ENCODE measurements around the gene PMFBP1.

GRCh38 chr16:72198771-72199201, 26.8 kb upstream of the PMFBP1 start:
- TF ChIP-seq CTCF (conservative IDR thresholded peaks at IDR 0.05; ENCODE audit: low read length) (no peak), EZH2phosphoT487 (IDR thresholded peaks at IDR 0.05; ENCODE audit: borderline replicate concordance, low read depth, low read length) (no peak)

Measured in OCI-LY7 (cell line).